Measurements from ENCODE around the gene FZD10. TPM values are rescaled to one million over a fixed set of nuclear protein-coding genes. Genes with fewer than 3 reads are reported as not detected.

FZD10 gene
- total and polyA plus RNA-seq, 9 donors = 0.08 to 6.1 (median 1.8) TPM

- Histone ChIP-seq H3K36me3 (no peaks in the 10 kb centered on the region), H3K4me3 (no peak overlapping the region), H3K9me3 (peaks cover 0 to 6% of the 10 kb centered on the region in 2 donors), H3K27me3 (no peaks in the 10 kb centered on the region), H3K27ac (no peak overlapping the region), H3K4me1 (ENCODE audit: insufficient read depth) (no peaks in the 10 kb centered on the region)
- 89% methylated on average over 7 of the region's 7 CpGs for WGBS, 3 donors
- intact Hi-C loops (cut with DNase I) = no loop called here
- DNase-seq = no peak
- TF ChIP-seq CTCF (IDR thresholded peaks at IDR 0.05) = no peak
- TF ChIP-seq POLR2A (IDR thresholded peaks at IDR 0.05) = no peak
- no peak for TF ChIP-seq EP300 (IDR thresholded peaks at IDR 0.05)
Measured at GRCh38 chr12:130179191-130179590, 16.9 kb downstream of the FZD10 start.

- H3K4me3 ChIP-seq = no peak overlapping the region
- H3K27me3 ChIP-seq = no peaks in the 10 kb centered on the region
- no peaks in the 10 kb centered on the region for H3K36me3 ChIP-seq
- H3K4me1 ChIP-seq (ENCODE audit: insufficient read depth) = no peaks in the 10 kb centered on the region
- H3K9me3 ChIP-seq = peaks cover 0 to 6% of the 10 kb centered on the region in 2 donors
- TF ChIP-seq CTCF (IDR thresholded peaks at IDR 0.05) (no peak), EP300 (IDR thresholded peaks at IDR 0.05) (no peak)
- no peak for DNase-seq
- no peak overlapping the region for H3K27ac ChIP-seq
- 84 to 89% (median 87%) methylated on average over 11 of the region's 11 CpGs for WGBS, 3 donors
- intact Hi-C loops (cut with DNase I) = no loop called here
Measured at GRCh38 chr12:130179621-130180020, 17.4 kb downstream of the FZD10 start.

GRCh38 chr12:130181211-130181610 is 18.9 kb downstream of the FZD10 start:
- DNase-seq = no peak
- Histone ChIP-seq H3K27ac (no peak overlapping the region), H3K9me3 (peaks cover 0 to 2% of the 10 kb centered on the region in 2 donors), H3K36me3 (no peaks in the 10 kb centered on the region), H3K27me3 (no peaks in the 10 kb centered on the region), H3K4me3 (no peak overlapping the region), H3K4me1 (ENCODE audit: insufficient read depth) (no peaks in the 10 kb centered on the region)
- no peak for TF ChIP-seq POLR2A (IDR thresholded peaks at IDR 0.05)
- TF ChIP-seq EP300 (IDR thresholded peaks at IDR 0.05) = no peak
- no peak for TF ChIP-seq CTCF (IDR thresholded peaks at IDR 0.05)
- 76 to 92% (median 83%) methylated on average over 10 of the region's 10 CpGs for WGBS, 3 donors
- intact Hi-C loops (cut with DNase I) = no loop called here

- intact Hi-C loops (cut with DNase I) = no loop called here
- Histone ChIP-seq H3K4me3 (no peak overlapping the region), H3K27ac (no peak overlapping the region), H3K36me3 (no peaks in the 10 kb centered on the region), H3K9me3 (no peaks in the 10 kb centered on the region), H3K27me3 (no peaks in the 10 kb centered on the region), H3K4me1 (ENCODE audit: insufficient read depth) (no peaks in the 10 kb centered on the region)
- TF ChIP-seq EP300 (IDR thresholded peaks at IDR 0.05) = no peak
- no peak for TF ChIP-seq CTCF (IDR thresholded peaks at IDR 0.05)
- no peak for TF ChIP-seq POLR2A (IDR thresholded peaks at IDR 0.05)
- 78 to 88% (median 83%) methylated on average over 23 of the region's 23 CpGs for WGBS, 3 donors
- no peak for DNase-seq
Measured at GRCh38 chr12:130183585-130184370, 21.5 kb downstream of the FZD10 start.

All from ovary (tissue), 9 donors.